GM21367 (cell line): ENCODE measurements around the gene CXCL5.
"Not testable (repeated sequence)": the region's sequence is repeated elsewhere in the genome, so short reads cannot be mapped to it uniquely, and the experiment has no call there.

ENCODE experiments used
- ATAC-seq: cut with Tn5 transposase; IDR thresholded peaks from one replicate; pipeline ENCODE4 v1.9.1; 2021; ENCODE audit not compliant: unreplicated experiment

CXCL5 gene

DNA sequence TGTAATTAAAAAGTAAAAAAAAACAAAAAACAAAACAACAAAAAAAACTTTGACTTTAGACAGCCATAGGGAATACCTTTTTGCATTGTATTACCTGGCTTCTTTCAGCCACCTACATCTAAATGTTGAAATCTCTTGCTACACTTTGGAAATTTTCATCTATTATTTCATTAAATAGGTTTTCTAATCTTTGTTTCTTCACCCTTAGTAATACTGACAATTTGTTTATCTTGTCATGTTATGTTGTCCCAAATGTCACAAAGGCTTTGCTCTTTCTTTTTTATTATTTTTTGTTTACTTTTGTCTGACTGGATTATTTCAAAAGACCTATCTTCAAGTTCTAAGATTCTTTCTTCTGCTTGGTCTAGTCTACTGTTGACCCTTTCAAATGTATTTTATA, 24.1 kb downstream of the CXCL5 start:
- ATAC-seq: no peak

DNA sequence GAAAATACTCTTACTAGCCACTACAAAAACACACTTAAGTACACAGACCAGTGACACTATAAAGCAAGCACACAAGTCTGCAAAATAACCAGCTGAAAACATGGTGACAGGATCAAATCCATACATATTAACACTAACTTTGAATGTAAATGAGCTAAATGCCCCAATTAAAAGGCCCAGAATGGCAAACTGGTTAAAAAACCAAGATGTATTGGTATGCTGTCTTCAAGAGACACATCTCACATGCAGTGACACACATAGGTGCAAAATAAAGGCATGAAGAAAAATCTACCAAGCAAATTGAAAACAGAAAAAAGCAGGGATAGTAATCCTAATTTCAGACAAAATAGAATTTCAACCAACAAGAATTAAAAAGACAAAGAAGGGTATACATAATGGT, 27.5 kb downstream of the CXCL5 start:
- no peak for ATAC-seq

DNA sequence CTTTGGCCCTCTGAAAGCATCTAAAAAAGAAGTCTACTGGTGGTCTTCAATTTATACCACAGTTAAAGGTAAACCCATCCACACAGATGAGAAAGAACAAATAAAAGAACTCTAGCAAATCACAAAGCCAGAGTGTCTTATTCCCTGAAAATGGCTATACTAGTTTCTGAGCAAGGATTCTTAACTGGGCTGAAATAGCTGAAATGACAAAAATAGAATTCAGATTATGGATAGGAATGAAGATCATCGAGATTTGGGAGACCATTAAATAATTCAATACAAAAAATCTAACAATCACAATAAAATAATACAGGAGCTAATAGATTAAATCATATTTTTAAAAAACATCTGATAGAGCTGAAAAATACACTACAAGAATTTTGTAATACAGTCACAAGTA, 28.5 kb downstream of the CXCL5 start:
- ATAC-seq: no peak

DNA sequence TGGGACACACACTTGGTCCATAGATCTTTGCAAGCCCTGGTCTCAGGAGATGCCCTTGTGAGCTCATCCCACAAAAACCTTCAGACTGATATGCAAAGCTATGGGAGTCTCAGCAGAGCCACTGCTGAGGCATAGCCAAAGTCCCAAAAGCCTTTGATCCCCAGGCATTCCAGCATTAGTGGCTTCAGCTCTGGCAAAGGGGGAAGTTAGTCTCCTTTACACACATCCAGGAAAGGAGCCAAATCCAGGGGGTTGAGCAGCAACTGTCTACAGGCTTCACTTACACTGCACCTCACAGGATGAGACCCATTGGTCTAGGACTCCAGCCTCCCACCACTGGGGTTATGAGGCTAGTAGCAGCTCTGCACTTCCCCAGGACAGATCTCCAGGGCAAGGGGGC, 30.6 kb downstream of the CXCL5 start:
- no peak for ATAC-seq

DNA sequence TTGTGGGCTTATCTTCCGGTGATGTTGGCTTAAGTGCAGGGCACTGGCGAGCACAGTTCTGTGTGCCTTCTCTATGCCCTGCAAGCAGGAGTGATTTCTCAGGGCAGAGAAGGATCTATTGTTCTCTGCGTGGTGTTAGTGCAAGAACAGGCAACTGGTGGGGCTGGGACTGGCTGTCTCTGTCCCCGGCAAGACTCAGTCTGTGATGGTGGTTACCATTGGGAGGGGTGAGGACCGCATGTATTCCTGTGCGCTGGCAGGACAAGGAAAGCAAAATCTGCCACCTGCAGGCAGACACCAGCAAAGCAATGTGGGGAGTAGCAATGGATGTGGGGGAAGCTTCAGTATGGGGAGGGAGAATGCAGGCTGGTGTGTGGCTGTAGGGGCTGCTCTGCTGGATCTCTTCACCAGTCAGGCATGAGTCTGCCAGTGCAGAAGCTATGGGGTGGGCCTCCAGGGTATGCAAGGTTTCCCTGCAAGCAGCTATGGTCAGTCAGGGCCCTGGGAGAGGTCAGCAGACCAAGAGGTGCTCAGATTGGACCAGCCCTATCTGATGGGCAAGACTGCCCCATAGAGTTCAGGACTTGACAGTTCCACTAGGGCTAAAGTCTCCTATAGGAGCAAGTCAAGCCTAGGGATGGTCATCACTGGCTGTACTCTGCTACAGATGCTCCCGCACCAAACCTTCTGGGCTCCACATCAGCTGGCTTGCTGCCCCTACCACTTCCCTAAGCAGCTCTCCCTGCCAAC, 33.4 kb downstream of the CXCL5 start:
- no peak for ATAC-seq

DNA sequence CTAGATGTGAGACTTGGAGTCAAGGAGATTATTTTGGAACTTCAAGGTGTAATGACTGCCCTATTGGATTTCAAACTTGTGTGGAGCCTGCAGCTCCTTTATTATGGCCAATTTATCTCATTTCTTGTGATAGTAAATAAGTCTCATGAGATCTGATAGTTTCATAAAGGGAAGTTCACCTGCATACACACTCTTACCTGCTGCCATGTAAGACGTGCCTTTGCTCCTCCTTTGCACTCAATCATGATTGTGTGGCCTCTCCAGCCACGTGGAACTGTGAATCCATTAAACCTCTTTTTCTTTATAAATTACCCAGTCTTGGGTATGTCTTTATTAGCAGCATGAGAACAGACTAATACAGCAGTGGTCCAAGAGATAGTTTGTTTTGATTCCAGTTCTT, 35.8 kb downstream of the CXCL5 start:
- no peak for ATAC-seq

DNA sequence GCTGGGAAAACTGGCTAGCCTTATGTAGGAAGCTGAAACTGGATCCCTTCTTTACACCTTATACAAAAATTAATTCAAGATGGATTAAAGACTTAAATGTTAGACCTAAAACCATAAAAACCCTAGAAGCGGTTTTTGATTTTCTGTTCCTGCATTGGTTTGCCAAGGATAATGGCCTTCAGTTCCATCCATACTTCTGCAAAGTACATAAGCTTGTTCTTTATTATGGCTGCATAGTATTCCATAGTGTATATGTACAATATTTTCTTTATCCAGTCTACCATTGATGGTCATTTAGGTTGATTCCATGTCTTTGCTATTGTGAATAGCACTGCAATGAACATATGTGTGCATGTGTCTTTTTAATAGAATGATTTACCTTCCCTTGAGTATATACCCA, 39.4 kb downstream of the CXCL5 start:
- not testable (repeated sequence) for ATAC-seq

DNA sequence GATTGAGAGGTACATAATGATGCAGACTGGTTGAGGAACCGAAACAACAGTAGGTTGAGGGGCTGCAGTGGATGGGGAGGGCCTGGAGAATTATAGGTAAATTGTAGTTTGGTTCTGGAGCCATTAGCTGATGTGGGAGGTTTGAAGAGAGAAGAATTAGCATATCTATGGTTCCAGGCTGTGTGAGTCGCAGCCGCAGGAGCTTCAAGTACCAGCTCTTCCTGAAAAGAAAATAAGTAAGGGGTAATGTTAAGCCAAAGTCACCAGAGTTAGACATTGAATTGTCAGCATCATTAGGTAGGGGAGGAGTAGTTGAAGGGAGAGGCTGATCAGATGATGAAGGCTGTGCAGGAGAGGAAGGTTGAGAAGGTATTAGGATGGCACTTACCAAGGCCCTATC, 46.1 kb downstream of the CXCL5 start:
- no peak for ATAC-seq

DNA sequence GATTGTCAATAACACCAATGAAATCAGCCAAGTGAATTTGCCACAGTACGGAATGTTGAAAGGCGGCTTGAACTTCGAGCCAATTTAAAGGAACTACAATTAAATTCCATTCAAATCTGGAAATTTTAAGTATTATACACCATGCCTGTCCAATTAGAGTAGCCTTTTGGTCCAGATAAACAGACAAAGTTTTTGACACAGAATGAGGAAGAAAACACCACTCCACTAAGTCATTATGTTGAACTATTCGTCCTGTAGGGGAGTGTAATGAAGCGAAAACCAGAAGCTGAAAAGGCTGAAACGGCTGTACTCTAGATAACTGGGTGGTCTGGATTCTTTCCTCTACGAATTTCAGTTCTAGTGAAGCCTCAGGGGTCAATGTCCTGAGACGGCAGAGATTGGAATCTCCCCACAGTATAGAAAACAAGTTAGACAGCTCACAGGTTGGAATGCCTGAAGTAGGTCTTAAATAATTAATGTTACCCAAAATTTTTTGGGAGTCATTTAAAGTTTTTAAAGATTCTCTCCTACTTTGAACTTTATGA, 48.0 kb downstream of the CXCL5 start:
- ATAC-seq: not testable (repeated sequence)

DNA sequence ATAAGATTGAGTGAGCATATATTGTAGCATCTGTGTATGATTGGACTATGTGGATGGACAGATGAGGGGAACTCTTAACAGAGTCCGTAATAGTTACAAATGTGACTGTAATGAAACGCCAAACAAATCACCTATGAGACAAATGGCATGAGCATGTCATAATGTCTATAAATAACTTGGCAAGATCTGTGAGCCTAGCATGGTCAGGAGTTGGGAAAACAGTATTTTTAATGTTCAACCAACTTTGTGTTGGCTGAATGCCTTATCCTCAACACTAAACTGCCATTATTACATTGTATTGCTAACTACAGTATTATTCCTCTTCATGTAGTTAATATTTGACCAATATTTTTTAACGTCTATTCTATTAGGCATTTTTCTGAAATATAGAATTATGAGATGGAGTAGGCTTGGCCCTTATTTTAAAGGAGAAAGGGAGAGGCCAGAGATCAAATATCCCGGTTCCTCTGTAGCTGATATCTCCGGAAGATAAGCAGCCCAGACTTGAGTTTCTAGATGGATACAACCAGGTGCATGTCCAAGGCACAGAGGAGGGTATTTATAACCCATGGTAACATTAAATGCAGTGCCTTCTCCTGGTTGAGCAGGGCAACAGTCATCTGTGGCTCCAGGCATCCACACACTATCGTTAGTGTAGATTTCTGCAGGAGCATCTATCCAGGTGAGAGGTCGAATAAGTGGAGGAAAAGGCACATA, 49.3 kb downstream of the CXCL5 start:
- no peak for ATAC-seq

DNA sequence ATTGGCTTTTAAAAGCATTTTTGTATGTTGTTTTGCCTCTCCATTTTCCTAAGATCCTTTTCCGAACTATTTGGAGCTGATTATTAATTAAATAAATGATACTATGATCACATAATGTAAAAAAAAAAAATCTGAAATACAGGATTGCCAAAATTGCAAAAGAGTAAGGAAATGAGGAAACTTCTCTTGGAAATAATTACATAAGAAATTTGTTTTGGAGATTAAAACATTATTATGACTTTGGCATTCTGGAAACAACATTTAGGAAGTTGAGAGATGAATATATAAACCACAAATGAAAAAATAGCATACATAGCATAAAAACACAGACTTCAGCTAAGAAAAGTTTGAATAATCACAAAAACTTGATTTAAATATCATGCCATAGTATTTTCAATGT, 50.2 kb downstream of the CXCL5 start:
- ATAC-seq: no peak

DNA sequence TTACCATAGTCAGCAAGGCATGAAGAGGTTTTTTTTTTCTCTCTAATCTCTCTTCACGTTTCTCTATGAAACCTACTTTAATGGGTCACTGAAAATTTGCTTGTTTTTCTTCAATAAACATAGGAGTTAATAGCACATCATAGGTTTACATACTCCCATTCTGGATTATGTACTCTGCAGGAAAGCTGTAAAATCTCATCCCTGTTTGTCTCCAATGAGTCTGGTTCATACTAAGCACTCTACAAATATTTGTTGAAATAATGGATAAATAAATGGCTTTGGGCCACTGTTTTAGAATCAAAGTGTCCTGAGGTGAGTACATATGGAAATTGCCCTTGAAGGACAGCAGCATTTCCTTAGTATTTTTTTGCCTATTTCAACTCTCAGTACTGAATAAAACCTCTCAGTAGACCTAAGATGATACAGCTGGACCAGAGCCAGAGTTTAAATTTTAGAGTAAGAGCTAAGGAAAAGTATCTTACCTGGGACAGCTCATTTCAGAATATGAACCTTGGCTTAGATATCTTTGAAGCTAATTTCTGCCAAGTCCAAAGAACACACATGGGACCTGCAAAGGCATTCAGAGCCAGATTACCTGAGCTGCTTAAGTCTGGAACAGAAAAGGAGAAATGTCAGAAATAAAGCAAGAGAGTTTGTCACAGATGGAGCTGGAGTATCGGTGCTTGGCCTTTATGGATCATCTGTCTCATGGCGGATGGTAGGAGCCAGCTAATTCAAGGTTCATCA, 51.1 kb downstream of the CXCL5 start:
- ATAC-seq: no peak

DNA sequence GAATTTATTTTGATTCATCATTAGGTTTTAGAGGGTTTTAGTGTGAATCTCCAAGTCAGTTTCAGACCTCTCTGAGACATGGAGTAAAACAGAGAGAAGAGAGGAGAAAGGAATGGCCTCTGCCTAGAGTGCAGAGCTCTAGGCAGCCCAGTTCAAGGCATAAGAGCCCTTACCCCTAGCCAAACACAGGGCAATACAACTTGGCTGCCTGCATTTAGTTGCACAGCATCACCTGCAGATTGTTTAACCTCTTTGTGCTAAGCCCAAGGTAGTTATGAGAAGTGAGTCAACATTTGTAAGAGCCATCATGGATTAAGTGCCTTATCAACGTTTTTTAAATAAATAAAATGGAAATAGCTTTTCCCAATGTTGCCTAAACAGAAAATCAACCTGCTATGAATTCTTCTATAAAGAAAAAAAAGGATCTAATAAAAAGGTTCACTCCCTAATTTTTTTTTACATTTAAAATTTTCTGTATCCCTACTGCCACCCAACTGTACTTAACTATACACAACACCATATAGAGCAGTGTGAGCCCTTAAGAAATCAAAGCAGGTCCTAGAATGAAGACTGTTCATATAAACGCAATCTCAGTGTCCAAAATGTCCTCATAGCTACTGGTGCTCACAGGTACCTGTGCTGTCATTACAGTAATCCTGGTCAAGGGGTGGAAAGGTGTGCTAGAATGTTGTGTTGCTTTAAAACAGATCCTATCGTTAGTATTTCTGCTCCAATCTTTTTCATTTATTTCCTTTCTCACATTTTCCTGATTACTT, 52.6 kb downstream of the CXCL5 start:
- no peak for ATAC-seq
